Central memory CD4-positive, alpha-beta T cell (primary cell): ENCODE measurements around the gene SMIM32.

Experiments used
- DNase-seq: peaks from one replicate; pipeline ENCODE4 v3.0.0; 2022
- total RNA-seq, 3 experiments: gene quantifications; one replicate each; lab custom pipeline; 2026; lab: John Stamatoyannopoulos, UW

SMIM32 gene
- total RNA-seq = 0 reads per million in 3 experiments

DNA sequence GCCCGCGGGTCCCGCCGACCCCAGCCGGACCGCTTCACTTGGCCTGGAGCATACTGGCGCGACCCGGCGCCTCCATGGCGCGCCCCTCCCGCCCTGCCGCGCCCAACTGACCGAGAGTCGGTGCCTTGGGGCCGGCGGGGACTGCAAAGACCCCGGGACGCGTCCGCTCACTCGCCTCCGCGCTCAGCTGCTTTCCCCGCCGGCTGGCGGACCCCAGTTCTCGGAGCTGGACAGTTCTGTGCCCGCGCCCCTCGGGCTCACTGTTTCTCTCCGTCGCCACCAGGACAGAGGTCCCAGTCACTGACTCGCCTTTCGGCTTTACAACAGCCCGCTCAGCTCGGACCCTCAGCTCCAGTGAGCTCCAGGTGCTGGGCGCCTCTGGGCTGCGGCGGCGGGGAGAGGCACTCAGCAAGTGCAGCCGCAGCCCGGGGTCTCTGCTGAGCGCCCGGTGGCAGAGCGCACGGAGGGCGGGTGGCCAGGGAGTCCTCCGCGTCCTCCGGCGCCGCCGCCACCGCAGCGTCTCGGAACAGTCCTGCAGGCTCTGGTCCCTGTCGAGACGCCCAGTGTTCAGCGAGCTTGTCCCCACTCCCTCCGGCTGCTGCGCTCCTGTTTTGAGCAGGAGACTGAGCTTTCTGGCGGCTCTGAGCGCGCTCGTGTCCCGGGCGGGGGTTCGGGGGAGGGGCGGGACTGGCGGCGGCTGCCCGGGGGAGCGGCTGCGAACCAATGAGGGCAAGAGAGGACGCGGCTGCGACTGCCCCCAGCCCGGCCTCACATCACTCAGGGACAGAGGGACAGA is at the start of gene SMIM32:
Gene SMIM32, minus strand, starts transcription at position 637 of the 796 bp plus-strand sequence. CDS start 638 bp downstream, outside the sequence.
- DNase-seq = no peak

DNA sequence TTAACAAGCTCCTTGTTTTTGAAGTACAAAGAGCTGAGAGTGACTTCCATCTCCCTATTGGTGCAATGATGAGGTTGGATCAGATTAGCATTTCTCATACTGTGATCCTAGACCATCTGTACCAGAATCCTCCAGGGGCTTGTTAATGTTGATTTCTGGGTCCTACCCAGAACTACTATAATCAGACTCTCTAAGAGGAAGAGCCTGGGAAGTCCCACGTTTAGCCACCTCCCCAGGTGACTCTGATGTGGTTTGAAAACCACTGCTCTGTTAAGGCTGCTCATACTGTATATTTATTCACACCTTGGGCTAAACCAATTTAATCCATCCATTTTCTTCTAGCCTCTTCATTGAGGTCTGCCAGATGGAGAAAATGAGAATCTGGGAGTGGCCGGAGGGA is 49.6 kb upstream of the SMIM32 start:
- DNase-seq = no peak

DNA sequence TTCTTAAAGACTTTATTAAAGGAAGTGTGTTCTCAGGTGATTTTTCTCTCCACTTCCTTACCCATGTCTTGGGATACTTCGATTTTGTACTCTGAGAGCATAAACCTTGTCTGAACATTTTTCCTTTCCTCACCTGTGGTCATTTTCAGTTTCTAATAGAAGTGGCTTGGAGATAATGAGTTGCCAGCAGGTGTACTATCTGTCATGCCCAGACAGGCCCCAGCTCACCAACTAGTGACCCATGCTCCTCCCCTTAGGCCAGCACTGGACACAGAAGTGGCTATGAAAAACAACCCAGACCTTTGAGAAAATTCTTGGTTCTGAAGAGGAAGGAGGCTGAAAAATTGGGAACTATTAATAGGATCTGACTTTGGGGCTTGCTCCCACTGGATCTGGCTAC is 49.2 kb upstream of the SMIM32 start:
- DNase-seq = no peak

DNA sequence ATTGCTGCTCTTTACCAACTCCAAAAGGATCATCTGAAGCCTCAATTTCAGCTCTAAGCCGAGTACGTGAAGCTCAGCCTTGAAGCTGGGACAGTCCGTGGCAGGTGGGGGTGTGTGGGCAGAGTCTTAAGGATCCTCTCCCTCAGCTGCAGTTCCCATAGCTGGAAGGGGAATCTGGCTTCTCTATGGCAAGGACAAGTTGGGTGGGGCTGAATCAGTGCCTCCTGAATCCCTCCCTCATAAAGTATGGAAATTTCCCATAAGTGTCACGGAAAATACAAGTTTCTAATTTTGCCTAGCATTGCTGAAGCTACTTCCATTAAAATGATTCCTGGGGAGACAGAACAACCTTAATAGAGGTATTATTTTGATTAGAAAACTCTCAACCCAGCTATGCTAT is 47.9 kb upstream of the SMIM32 start:
- no peak for DNase-seq

DNA sequence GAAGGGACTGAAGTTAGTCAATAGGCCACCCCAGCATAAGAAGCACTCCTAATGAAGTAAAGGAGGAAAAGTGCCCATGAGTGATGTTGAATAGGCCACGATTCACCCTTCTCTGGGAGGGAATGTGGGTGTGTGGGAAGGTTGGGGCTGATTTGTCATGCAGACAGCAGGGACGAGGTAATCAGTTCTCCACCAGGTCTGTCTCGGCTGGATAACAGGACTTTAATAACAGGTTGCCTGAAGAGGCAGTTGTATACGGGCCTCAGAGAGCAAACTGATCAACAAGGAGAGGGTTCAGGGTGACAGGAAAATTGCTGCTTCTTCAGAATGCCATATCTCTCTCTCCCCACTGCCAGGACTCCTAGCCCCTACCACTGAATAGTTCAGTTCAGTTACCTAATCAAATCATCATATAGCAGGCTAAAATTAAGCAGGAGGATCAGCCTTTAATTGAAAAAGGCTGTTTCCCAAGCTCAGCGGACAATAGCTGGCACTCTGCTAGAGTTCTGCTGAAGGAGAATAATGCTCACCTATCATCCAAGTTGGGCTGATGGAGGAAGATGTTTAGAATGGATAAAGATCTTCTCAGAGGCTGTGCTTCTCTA is 43.6 kb upstream of the SMIM32 start:
- DNase-seq = no peak

DNA sequence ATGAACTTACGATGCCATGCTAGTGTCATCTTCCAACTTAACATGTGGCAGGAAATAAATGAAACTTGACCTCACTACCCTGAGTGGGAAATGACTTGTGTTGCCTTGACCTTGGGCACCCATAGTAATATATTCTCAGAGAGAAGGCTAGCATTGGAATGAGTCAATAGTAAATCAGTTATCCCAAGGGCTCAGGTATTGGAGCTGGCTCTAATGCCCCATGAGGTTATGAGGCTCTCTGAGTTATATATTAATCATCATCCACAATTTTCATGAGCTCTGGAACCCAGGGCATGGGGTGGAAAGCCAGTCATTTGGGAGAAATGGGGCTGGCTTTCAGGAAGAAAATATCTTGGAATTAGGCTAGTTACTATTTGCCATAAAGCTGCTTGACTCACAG is 42.4 kb upstream of the SMIM32 start:
- DNase-seq = no peak

DNA sequence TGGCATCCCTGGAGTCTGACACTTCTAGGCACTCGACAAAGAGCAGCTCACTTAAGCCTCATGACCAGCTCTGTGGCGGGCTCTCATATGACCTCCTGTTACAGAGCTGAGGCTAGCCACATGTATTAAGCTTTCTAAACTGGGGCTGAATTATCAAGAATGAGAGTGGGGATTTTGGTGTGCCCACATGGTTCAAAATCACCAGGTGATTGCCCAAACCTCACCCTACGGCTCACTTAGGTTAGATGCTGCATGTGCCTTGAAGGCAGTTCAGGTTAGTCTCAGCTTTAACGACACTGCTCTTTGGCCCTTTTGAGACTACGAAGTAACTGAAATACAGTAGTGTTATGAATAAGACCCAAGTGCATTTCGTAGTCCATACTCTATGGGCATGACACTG is 39.4 kb upstream of the SMIM32 start:
- no peak for DNase-seq

DNA sequence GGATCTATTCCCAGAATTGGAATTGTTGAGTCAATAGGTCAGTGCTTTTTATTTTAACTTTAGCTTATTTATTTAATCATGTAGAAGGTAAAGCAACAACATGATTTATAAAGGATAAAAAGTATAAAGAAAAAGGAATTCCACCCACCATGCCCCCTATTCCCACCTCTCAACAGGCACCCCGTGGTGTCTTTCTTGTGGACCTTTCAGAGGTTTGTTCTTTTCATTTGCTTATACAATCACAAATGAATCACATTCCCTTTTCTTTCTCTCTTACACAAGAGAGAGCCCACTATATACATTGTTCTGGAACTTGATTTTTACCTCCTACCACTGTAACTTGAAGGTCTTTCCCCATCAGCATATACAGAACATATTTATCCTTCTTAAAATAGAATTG is 37.2 kb upstream of the SMIM32 start:
- no peak for DNase-seq

DNA sequence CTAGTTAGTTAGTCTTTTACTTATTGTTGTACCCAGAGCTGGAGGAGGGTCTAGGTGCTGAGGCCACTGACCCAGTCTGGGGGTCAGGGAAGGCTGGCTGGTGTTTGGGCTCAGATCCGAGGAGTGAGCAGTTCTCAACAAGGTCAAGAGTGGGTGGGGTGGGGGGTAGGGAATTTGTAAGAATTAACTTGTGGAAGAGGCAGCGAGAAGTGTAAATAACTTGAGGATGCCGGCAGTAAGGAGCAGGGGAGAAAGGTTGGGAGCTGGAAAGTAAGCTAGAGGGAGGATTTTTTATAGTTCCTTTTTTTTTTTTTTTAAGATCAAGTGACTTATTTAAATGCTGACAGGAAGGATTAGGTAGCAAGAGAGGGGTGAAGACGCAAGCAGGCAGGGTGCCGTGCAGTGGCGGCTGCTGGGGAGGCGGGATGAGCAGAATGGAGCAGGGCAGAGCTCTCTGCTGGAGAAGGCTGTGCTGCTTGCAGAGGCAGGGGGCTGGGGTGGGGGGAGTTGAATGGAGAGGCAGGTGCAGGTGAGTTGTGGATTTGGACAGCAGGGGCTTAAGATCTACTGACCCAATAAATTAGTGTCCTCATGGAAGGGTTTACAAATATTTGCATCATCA is 35.3 kb upstream of the SMIM32 start:
- DNase-seq = no peak

DNA sequence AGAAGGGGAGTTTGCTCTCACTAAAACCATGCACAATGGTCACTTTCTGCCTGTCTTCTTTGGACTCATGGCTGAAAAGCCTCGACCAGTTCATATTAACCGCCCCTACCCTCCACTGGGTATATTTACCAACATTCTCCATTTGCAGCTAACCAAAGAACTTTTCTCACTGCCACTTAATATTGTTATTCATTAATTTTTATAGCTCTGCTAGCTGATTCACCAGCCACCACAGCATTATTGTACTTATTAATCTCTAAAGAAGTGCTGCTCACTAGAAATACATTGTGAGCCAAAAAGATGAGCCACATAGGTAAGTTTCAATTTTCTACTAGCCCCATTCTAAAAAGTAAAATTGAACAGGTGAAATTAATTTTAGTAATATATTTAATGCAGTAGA is 33.4 kb upstream of the SMIM32 start:
- no peak for DNase-seq

DNA sequence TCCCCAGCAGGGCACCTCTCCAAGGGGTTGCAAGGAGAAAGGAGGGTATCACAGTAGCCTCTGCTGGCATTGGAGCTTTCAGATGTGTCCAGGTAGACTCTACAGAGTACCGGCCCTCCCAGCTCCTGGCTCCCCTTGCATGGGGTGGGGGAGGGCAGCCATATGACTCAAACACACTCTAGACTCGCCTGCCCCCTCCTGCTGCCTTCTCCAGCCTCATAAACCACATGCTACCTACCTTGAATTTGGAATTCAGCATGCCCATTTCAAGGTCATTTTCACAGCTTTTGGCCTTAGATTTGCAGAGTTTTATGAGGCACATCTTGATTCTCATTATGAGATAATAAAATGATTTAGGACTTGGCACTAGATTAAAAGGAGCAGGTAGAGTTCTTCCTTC is 32.8 kb upstream of the SMIM32 start:
- no peak for DNase-seq

DNA sequence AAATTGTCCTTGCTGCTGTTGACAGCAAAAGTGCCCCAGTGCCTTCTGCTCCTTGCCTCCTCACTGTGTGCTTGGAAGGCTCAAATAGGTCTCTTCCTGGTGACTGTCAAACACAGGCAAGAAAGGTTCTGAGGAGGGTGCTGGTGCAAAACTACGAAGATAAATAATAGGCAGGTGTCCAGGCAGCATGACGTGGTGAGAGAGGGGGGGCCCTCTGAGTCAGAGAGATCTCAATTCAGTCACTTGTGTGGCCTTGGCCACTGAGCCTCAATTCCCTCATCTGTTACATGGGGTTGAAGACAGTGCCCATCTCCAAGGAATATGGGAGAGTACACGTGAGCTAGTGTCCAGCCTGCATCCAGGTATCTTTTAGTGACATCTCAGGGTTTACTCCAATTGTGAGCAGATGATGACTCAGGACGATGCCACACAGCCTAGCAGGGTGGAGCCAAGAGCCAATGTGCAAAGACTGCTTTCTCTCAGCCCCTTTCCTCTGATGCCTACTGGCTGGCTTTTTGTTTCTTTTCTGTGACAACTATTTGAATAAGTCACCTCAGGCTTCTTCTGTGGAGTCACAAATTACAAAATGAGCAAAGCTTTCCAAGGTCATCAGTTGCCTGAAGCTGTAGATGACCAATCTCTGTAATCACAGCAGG is 29.7 kb upstream of the SMIM32 start:
- no peak for DNase-seq

DNA sequence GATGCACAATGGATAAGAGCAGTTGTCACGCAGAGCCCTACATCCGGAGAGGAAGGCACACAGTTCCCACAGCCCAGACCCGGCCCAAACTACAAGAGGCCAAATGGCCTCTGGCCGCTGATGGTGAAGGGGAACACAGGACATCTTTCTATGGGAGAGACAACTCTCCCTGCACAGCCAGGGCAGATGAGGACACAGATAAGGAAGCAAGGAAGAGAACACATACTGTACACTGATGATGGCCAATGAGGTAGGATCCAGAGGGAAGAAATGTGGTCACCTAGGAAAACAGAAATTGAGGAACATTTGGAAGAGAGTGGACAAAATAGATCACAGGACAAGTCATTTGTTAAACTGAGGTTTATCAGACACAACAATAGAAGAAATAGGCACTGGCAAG is 28.4 kb upstream of the SMIM32 start:
- DNase-seq = no peak

DNA sequence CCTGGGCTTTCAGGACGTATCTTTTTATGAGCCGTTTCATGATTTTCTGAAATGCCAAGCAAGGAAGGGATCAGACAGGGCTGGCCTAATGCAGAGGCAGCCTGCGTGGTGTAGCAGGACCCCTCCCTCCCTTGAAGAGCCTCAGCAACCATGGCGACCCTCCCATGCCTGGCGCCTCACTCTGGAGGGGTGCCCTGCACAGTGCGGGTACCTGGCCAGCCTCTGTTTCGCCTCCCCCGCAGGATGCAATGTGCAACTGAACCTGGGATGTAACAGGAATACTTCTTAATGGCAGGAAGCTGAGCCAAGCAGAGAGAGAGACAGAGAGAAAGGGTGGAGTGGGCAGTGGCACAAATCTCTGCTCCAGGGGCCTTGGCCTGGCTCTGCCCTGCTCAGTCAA is 23.3 kb upstream of the SMIM32 start:
- DNase-seq = no peak

DNA sequence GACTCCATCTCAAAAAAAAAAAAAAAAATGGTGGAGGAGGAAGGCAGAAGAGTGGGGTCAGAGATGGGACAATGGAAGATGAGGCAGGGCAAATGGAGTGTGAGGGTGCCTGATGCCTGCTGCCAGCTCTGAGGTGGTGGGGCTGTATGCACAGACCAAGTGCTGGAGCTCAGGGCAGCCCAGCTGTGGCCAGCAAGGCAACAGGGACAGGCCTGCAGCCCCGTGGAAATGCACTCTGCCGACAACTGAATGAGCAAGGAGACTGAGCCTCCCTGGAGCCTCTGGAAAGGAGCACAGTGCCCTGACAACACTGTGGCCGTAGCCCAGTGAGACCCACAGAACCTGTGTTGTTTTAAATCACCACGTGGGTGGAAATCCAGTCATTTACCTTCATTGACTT is 22.9 kb upstream of the SMIM32 start:
- no peak for DNase-seq

DNA sequence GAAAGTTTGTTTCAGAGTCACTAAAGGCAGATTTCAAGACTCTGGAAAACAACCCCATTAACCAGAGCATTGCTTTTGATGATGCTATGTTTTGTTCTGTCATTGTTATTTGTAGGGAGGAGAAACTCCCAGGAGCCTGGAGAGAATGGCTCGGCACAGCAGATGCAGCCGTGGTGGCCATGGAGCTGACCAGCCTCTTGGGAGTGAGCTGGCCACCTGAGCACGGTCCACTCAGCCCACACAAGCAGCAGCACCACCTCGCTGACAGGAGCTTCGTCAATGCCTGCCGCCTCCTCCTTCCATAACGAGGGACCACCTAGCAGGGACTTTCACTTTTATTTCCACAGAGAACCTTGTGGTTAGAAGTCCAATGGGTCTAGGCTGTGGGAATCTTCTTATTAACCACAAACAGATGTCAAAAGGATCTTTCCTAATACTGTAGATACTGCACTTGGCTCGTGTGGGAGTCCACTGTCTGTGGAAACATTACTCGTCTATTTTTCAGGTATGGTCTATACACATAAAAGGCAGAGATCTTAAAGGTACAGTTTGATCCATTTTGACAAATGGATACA is 21.0 kb upstream of the SMIM32 start:
- DNase-seq = no peak

DNA sequence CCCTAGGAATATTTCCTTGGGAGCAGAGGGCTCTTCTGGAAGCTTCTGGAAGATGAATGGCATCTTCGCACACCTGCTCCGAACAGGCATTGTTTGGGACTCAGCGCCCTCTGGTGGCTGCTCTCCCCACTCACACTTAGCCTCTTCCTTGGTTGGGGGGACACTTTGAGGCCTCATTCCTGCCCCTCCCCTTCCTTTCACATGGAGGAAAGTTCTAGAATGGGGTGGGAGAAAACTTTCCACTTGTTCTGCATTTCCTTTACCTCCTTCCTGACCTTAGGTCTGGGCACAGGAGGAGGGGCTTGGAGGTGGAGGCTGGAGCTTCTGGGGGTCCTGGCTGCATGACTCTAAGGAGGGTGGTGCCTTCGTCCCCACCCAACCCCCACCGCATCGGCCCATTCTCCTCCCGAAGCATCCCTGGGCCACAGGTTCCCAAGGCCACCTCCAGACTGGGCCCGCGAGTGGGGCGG is 19.3 kb upstream of the SMIM32 start:
- DNase-seq = peak; percentile 14

DNA sequence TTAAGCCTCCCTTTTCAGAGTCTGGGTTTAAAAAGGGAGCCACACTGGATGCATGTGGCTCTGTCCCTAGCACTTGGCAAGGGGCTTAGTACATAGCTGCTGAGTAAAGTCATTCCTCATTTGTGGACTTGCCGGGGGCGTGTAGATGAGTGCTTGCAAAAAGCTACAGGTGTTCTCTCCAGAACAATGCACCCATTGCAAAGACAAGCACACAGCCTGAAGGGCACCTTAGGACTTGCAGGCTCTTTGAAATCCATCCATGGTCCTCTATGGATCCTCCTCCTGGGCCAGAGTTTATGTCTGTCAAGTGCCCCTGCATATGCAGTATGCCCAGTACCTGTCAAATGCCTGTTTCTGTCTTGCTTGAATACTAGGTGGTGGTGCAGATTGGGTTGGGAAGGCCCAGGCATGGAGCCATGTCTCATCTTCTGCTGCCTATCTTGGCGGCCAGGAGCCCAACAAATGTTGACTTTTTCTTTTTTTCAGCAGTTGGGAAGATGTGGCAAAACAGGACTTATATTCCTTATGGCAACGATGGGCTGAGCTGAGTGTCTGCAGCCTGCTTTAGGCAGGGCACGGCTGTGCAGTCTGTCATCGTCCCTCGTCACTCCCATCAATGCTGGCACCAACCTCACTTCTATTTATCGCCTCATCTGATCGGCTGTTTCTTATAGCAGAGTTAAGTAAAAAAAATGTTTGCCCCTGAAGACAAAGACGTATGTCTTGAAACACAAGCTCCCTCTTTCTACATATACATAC is 18.5 kb upstream of the SMIM32 start:
- no peak for DNase-seq

DNA sequence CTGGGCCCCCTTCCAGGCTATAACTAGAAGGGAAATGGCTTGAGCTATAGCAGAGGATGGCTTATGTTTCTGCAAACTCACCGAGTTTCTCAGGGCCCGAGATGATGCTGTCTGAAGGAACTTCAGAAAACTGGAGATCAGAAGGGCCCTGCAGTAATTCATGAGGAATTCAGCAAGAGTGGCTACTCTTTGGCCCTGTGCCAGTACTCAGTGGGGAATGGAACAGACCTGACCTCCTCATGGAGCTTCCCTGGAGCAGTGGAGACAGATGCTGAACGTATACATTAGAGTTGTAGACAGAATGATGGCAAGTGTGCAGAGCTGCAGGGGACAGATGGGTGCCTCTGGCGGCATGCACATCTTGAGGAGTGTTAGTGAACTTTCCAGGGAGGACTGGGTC is 17.3 kb upstream of the SMIM32 start:
- DNase-seq = no peak

DNA sequence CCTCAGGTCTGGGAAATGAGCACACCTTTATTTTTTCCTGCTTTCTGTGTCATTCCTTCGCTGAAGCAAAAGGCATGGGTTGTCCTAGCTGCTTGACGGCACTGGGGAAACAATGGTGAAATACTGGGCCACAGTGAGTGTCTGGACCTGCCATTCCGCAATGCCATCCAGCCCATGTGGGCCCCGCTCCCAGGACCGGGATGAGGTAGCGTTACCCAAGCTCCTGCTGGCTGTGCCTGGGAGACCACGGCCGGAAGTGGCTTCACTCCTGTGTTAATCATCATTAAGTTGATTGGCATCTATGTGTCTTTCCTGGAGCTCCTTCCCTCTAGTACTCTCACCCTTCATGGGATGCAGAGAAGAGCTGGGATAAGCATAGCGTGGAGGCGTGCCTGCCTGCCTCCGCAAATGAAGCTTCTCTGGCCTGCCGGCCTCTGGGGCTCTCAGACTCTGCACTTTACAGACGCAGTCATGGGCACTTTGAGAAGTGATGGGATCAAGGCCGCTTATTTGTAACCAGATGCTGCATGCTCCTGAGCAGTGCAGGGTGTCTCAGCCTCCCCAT is 16.5 kb upstream of the SMIM32 start:
- no peak for DNase-seq

DNA sequence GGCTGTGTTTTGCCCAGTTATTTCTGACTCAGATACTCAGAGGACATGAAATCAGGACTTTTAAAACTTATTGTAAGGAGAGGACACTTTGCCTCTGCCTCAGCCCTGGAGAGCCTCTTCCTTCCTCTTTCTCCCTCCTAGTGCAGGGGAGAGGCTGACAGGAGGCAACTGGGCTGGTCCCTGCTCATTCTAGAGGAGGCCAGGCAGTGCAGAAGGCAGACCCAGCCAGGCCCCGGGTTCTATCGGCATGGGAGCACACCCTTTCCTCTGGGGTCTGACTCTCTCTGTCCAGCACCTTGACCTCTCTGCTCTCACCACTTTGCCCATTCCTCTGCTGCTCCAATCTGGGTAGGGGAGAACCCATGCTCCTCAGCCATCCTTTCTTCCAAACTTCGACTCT is 16.0 kb upstream of the SMIM32 start:
- no peak for DNase-seq

DNA sequence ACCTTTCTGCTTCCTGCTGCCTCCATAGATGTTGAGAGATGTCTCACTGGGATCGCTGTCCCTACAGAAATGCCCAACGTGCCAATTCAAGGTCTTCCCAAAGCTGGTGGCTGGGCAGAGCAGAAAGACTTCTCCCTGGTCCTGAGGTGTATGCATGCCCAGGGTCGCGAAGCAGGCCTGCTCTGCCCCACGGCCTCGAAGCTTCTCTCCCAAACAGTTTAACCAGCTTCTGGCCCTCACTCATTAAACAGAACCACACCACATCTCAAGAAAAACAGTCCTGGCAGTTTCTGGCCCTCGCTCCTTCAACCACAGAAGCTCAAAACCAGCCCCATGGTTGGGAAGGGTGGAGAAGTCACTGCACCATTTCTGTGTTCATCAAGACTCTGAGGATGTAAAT is 14.7 kb upstream of the SMIM32 start:
- DNase-seq = no peak
